HG02763 (cell line): ENCODE data around the gene RSRC1.

ENCODE experiments used
- ATAC-seq: cut with Tn5 transposase; IDR thresholded peaks from one replicate; pipeline ENCODE4 v1.9.1; 2021; ENCODE audit warnings: mild to moderate bottlenecking, moderate library complexity; ENCODE audit not compliant: unreplicated experiment

Gene RSRC1

DNA sequence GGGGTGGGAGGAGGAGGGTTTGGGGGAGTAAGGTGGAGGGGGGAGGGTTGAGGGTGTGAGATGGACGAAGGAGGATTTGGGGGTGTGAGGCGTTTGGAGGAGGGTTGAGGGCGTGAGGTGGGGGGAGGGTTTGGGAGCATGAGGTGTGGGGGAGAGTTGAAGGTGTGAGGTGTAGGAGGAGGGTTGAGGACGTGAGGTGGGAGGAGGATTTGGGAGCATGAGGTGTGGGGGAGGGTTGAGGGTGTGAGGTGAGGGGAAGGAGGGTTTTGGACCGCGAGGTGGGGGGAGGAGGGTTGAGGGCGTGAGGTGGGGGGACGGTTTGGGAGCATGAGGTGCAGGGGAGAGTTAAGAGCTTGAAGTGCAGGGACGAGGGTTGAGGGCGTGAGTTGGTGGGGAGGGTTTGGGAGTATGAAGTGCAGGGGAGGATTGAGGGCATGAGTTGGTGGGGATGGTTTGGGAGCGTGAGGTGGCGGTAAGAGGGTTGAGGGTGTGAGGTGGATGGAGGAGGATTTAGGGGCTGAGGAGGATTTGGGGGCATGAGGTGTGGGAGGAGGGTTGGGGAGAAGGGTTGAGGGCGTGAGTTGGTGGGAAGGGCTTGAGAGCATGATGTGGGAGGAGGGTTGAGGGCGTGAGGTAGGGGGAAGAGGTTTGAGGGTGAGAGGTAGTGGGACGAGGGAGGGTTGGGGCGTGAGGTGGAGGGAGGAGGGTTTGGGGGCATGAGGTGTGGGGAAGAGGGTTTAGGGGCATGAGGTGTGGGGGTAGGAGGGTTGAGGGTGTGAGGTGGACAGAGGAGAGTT lies 462.3 kb downstream of the RSRC1 start:
- no peak for ATAC-seq

- ATAC-seq, result no peak
Observed at GRCh38 chr3:158572766-158573060, 462.8 kb downstream of the RSRC1 start.

DNA sequence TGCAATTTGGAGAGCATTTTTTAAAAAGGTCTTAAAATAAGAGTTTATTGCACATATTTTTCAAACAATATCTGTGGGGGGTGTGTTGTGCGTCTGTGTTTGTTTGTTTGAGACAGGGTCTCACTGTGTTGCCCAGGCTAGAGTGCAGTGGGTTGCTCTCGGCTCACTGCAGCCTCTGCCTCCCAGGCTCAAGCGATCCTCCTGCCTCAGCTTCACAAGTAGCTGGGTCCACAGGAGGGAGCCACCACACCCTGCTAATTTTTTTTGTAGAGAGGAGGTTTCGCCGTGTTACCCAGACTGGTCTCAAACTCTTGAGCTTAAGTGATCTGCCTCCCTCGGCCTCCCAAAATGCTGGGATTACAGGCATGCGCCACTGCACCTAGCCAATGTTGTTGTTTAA lies 463.8 kb downstream of the RSRC1 start:
- no peak for ATAC-seq

DNA sequence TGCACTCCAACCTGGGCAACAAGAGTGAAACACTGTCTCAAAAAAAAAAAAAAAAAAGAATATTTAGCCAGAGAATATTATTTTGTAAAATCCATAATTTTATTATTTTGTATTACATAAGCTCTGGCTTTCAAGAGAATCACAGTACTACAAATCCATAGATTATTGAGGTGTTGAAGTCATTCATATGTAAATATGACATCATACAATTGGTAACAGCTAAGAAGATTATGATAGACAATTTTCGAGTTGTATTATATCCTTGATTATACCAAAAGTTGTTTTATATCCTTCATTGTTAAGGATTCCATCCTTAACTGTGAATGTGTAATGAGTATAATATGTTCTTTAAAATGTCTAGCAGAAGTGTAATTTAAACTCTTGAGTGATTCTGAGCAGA lies 464.8 kb downstream of the RSRC1 start:
- no peak for ATAC-seq

DNA sequence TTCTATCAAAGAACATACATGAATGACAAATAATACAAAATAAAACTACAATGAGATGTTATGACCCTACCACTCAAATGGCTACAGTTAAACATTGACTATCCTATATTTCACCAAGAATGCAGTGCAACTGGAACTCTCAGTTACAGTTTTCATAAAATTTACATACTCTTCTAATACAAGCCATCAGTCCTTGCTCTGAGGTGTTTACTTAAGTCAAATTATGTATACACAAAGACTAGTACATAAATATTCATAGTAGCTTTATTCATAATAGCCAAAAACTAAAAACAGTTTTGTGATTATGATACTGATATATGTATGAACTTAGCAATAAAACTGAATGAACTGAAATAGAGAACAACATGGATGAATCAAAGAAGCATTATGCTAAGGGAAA lies 480.3 kb downstream of the RSRC1 start:
- no peak for ATAC-seq
